ENCODE results near the gene TBC1D22A. TPM values are rescaled to one million over a fixed set of nuclear protein-coding genes. Genes with fewer than 3 reads are reported as not detected.
A peak's percentile ranks its signal among the peaks of the same experiment; 100 is the strongest.

The TBC1D22A gene
- total and polyA plus RNA-seq, 8 donors: 12.0 to 17.6 (median 15.3) TPM

GRCh38 chr22:47149976-47150375 lies 387.5 kb downstream of the TBC1D22A start:
- ATAC-seq (no peak), FAIRE-seq (no peak), DNase-seq (peak in 2 of 6 donors; percentile 10 to 51)
- WGBS, 2 donors: 95 to 97% methylated on average over 13 of the region's 13 CpGs
- Histone ChIP-seq H3K27ac (no peak overlapping the region), H3K36me3 (no peaks in the 10 kb centered on the region), H3K27me3 (no peaks in the 10 kb centered on the region), H3K4me3 (no peak overlapping the region), H3K9me3 (no peaks in the 10 kb centered on the region), H3K4me1 (peaks cover 15 to 20% (median 16%) of the 10 kb centered on the region in 3 donors)
- TF ChIP-seq CTCF (IDR thresholded peaks at IDR 0.05): no peak
- intact Hi-C loops (cut with DNase I): no loop called here

GRCh38 chr22:47150426-47150825 lies 388.0 kb downstream of the TBC1D22A start:
- H3K4me1 ChIP-seq: peaks cover 15 to 16% (median 16%) of the 10 kb centered on the region in 3 donors
- FAIRE-seq (no peak), ATAC-seq (no peak), DNase-seq (peak in 2 of 6 donors; percentile 24 to 62)
- H3K4me3 ChIP-seq: no peak overlapping the region
- TF ChIP-seq CTCF (IDR thresholded peaks at IDR 0.05): no peak
- no peaks in the 10 kb centered on the region for H3K27me3 ChIP-seq
- intact Hi-C loops (cut with DNase I): no loop called here
- no peaks in the 10 kb centered on the region for H3K9me3 ChIP-seq
- no peak overlapping the region for H3K27ac ChIP-seq
- 94 to 95% methylated on average over 21 of the region's 21 CpGs for WGBS, 2 donors
- no peaks in the 10 kb centered on the region for H3K36me3 ChIP-seq

- Histone ChIP-seq H3K4me3 (no peak overlapping the region), H3K27me3 (no peaks in the 10 kb centered on the region), H3K9me3 (no peaks in the 10 kb centered on the region), H3K27ac (no peak overlapping the region), H3K36me3 (no peaks in the 10 kb centered on the region), H3K4me1 (peaks cover 13 to 16% (median 14%) of the 10 kb centered on the region in 3 donors)
- FAIRE-seq: no peak
- peak in 2 of 6 donors; percentile 10 to 46 for DNase-seq
- ATAC-seq: no peak
- intact Hi-C loops (cut with DNase I): no loop called here
- no peak for TF ChIP-seq CTCF (IDR thresholded peaks at IDR 0.05)
- WGBS, 2 donors: 85 to 89% methylated on average over 19 of the region's 19 CpGs
These were observed 388.6 kb downstream of the TBC1D22A start for GRCh38 chr22:47151064-47151463.

- no peaks in the 10 kb centered on the region for H3K27me3 ChIP-seq
- no peaks in the 10 kb centered on the region for H3K36me3 ChIP-seq
- no peaks in the 10 kb centered on the region for H3K9me3 ChIP-seq
- peaks cover 13 to 16% (median 14%) of the 10 kb centered on the region in 3 donors for H3K4me1 ChIP-seq
- H3K27ac ChIP-seq: no peak overlapping the region
- intact Hi-C loops (cut with DNase I): no loop called here
- peak in 1 of 6 donors; percentile 18 for DNase-seq
- FAIRE-seq: no peak
- 88 to 91% methylated on average over 10 of the region's 10 CpGs for WGBS, 2 donors
- no peak for TF ChIP-seq CTCF (IDR thresholded peaks at IDR 0.05)
- ATAC-seq: no peak
- H3K4me3 ChIP-seq: no peak overlapping the region
These were observed 389.0 kb downstream of the TBC1D22A start for GRCh38 chr22:47151490-47151889.

GRCh38 chr22:47152236-47152635 lies 389.8 kb downstream of the TBC1D22A start:
- WGBS, 2 donors: 94% methylated on average over 15 to 17 of the region's 17 CpGs
- intact Hi-C loops (cut with DNase I): no loop called here
- Histone ChIP-seq H3K9me3 (no peaks in the 10 kb centered on the region), H3K36me3 (no peaks in the 10 kb centered on the region), H3K4me3 (no peak overlapping the region), H3K27me3 (no peaks in the 10 kb centered on the region), H3K27ac (no peak overlapping the region), H3K4me1 (peaks cover 8 to 16% (median 14%) of the 10 kb centered on the region in 3 donors)
- no peak for TF ChIP-seq CTCF (IDR thresholded peaks at IDR 0.05)
- FAIRE-seq: no peak
- no peak for ATAC-seq
- DNase-seq: peak in 1 of 6 donors; percentile 54
